Testis (tissue), 3 donors: Measurements from ENCODE around the gene NAV3. TPM values are rescaled to one million over a fixed set of nuclear protein-coding genes. Genes with fewer than 3 reads are reported as not detected.

Experiments
- DNase-seq: peaks from one replicate; pipeline ENCODE4 v3.0.0-alpha.2; 2019
- H3K27ac ChIP-seq, 2 donors: fragments of 200-600 bp; sonication (generic); one replicate each; pipeline ENCODE4 v1.5.1; 2019
- H3K27me3 ChIP-seq: fragments of 200-600 bp; sonication (generic); one replicate; pipeline ENCODE4 v1.5.1; 2019
- H3K36me3 ChIP-seq: fragments of 200-600 bp; sonication (generic); one replicate; pipeline ENCODE4 v1.5.1; 2017; ENCODE audit warnings: low read depth; ENCODE audit errors: missing control alignments
- H3K4me1 ChIP-seq: fragments of 200-600 bp; sonication (generic); one replicate; pipeline ENCODE4 v1.5.1; 2019
- H3K4me3 ChIP-seq, 2 donors: fragments of 200-600 bp; sonication (generic); one replicate each; pipeline ENCODE4 v1.5.1; 2017 to 2019
- H3K9me3 ChIP-seq: fragments of 200-600 bp; sonication (generic); one replicate; pipeline ENCODE4 v1.5.1; 2017
- POLR2A ChIP-seq: fragments of 450-650 bp; IDR thresholded peaks from one replicate; pipeline ENCODE4 v1.6.1; 2017; ENCODE audit warnings: antibody characterized with exemption, mild to moderate bottlenecking, moderate library complexity
- WGBS, 2 donors: methylation state at CpG; one replicate each; pipeline ENCODE4 v1.1.5; 2018; 5-methylcytosine and 5-hydroxymethylcytosine counted together
- intact Hi-C: fragments of 100-400 bp; cut with DNase I; formaldehyde crosslinking; loops from one replicate; pipeline ENCODE4 v1.15.1; 2023; ENCODE audit warnings: low total_unique reads
- polyA plus RNA-seq: library from polyadenylated mRNA; stranded (reverse); fragments of 350-450 nt; fragmentation: Illumina TruSeq; extraction: RNeasy Lipid Tissue Mini Kit (QIAGEN cat#74804); gene quantifications from one replicate; pipeline ENCODE4 v1.2.3, GENCODE V29; 2014; ENCODE audit warnings: low read depth, low replicate concordance; ENCODE audit not compliant: insufficient read depth
- total RNA-seq, 2 donors: library from RNA; depleted of rRNA; stranded (reverse); fragments of >200 nt; gene quantifications; one replicate each; pipeline ENCODE4 v1.2.3, GENCODE V29; 2016
- TF ChIP-seq, protein P1 (sequence below), 3 experiments: fragments of 450-650 bp in 2 of 3; fragments of 200-600 bp in 1 of 3; sonication (generic) in 1 of 3; IDR thresholded peaks; one replicate each; pipeline ENCODE4 v1.5.1; 2016 to 2019; ENCODE audit warnings: antibody characterized with exemption in 3 of 3, mild to moderate bottlenecking in 2 of 3, moderate library complexity in 1 of 3

The NAV3 gene
- total and polyA plus RNA-seq, 3 donors from 2014 or later, result 6.4 to 21.9 (median 20.0) TPM

GRCh38 chr12:77973579-77973978 is 142.9 kb downstream of the NAV3 start:
- Histone ChIP-seq H3K27me3 (no peaks in the 10 kb centered on the region), H3K9me3 (no peaks in the 10 kb centered on the region), H3K4me3 (no peak overlapping the region), H3K4me1 (no peaks in the 10 kb centered on the region), H3K27ac (no peak overlapping the region), H3K36me3 (no peaks in the 10 kb centered on the region)
- no peak for DNase-seq
- intact Hi-C loops, result no loop called here
- TF ChIP-seq, protein P1, sequence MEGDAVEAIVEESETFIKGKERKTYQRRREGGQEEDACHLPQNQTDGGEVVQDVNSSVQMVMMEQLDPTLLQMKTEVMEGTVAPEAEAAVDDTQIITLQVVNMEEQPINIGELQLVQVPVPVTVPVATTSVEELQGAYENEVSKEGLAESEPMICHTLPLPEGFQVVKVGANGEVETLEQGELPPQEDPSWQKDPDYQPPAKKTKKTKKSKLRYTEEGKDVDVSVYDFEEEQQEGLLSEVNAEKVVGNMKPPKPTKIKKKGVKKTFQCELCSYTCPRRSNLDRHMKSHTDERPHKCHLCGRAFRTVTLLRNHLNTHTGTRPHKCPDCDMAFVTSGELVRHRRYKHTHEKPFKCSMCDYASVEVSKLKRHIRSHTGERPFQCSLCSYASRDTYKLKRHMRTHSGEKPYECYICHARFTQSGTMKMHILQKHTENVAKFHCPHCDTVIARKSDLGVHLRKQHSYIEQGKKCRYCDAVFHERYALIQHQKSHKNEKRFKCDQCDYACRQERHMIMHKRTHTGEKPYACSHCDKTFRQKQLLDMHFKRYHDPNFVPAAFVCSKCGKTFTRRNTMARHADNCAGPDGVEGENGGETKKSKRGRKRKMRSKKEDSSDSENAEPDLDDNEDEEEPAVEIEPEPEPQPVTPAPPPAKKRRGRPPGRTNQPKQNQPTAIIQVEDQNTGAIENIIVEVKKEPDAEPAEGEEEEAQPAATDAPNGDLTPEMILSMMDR (IDR thresholded peaks at IDR 0.05), result no peak
- TF ChIP-seq POLR2A, result no peak
- 55 to 56% methylated on average over 1 of the region's 1 CpG for WGBS, 2 donors

DNA sequence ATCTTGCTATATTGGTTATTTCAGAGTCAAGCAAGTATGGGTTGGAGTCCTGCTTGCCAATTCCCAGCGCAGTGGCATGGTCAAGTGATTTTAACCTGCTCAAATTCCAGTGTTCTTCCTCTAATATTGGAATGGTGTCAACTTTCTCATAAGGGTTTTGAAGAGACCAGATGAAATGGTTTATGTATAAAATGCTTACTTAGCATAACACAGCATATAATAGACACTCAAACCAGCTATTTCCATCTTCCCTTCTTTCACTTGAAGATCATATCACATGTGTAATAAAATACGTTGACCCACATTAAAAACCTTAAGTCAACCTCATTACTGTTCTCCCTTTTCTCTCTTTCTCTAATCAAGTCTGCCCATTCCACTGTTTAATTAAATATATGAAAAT is 144.0 kb downstream of the NAV3 start:
- 93 to 94% methylated on average over 2 of the region's 2 CpGs for WGBS, 2 donors
- Histone ChIP-seq H3K4me3 (no peak overlapping the region), H3K36me3 (no peaks in the 10 kb centered on the region), H3K27ac (no peak overlapping the region), H3K4me1 (no peaks in the 10 kb centered on the region), H3K27me3 (no peaks in the 10 kb centered on the region), H3K9me3 (no peaks in the 10 kb centered on the region)
- no peak for TF ChIP-seq POLR2A
- TF ChIP-seq, protein P1 (IDR thresholded peaks at IDR 0.05), result no peak
- intact Hi-C loops, result no loop called here
- DNase-seq, result no peak

- Histone ChIP-seq H3K27ac (no peak overlapping the region), H3K4me1 (no peaks in the 10 kb centered on the region), H3K27me3 (no peaks in the 10 kb centered on the region), H3K9me3 (no peaks in the 10 kb centered on the region), H3K36me3 (no peaks in the 10 kb centered on the region), H3K4me3 (no peak overlapping the region)
- intact Hi-C loops, result no loop called here
- no peak for DNase-seq
- WGBS, 2 donors, result 74 to 80% methylated on average over 5 of the region's 5 CpGs
- TF ChIP-seq, protein P1 (IDR thresholded peaks at IDR 0.05), result no peak
- no peak for TF ChIP-seq POLR2A
Observed at GRCh38 chr12:77979597-77980250, 149.0 kb downstream of the NAV3 start.

DNA sequence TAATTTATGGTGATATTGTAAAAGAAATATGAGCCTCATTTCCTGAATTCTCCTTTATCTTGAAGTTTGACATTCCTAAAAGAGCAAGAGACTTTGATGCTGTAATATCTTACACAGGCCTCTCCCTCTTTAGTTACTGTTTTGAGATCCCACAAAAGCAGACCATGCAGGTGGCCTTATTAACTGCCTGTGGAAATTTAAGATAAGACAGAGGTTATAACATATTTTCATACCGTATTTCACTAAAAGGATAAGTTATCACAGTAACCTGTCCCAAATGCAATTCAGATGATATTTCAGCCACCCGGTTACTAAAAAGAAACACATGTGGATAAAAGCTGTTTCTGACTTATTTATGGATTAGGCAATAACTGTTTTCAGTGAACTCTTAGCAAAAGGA is 150.1 kb downstream of the NAV3 start:
- no peaks in the 10 kb centered on the region for H3K27me3 ChIP-seq
- WGBS, 2 donors, result 37 to 56% methylated on average over 2 of the region's 2 CpGs
- no peak overlapping the region for H3K4me3 ChIP-seq
- TF ChIP-seq, protein P1 (IDR thresholded peaks at IDR 0.05), result no peak
- TF ChIP-seq POLR2A, result no peak
- H3K27ac ChIP-seq, result no peak overlapping the region
- H3K9me3 ChIP-seq, result no peaks in the 10 kb centered on the region
- no peaks in the 10 kb centered on the region for H3K4me1 ChIP-seq
- DNase-seq, result no peak
- intact Hi-C loops, result no loop called here
- no peaks in the 10 kb centered on the region for H3K36me3 ChIP-seq

GRCh38 chr12:77983859-77984258 is 153.2 kb downstream of the NAV3 start:
- Histone ChIP-seq H3K4me3 (no peak overlapping the region), H3K9me3 (no peaks in the 10 kb centered on the region), H3K27ac (no peak overlapping the region), H3K4me1 (no peaks in the 10 kb centered on the region), H3K27me3 (no peaks in the 10 kb centered on the region), H3K36me3 (no peaks in the 10 kb centered on the region)
- DNase-seq, result no peak
- intact Hi-C loops, result no loop called here
- TF ChIP-seq, protein P1 (IDR thresholded peaks at IDR 0.05), result no peak
- TF ChIP-seq POLR2A, result no peak
